HepG2 (cell line): ENCODE results near the gene AAR2.

Source experiments
- HDAC6 ChIP-seq: fragments of 200-600 bp; sonication (generic); IDR thresholded peaks from 2 replicates; pipeline ENCODE4 v1.7.0; 2017; ENCODE audit warnings: mild to moderate bottlenecking, antibody characterized with exemption, low read length, low read depth
- KLF15 ChIP-seq: sonication (generic); formaldehyde crosslinking; IDR thresholded peaks from 2 replicates; pipeline ENCODE4 v1.8.1; 2023; ENCODE audit warnings: borderline replicate concordance, mild to moderate bottlenecking, inconsistent platforms, missing genetic modification reagents, mixed read lengths
- U2AF2 ChIP-seq: fragments of 200-400 bp; formaldehyde crosslinking; IDR thresholded peaks from 2 replicates; pipeline ENCODE4 v1.6.1; 2017; ENCODE audit warnings: low read depth, mild to moderate bottlenecking, low read length
- TF ChIP-seq, protein P1 (sequence below): sonication (generic); formaldehyde crosslinking; IDR thresholded peaks from 2 replicates; pipeline ENCODE4 v1.5.0; 2020; ENCODE audit warnings: mild to moderate bottlenecking, missing genetic modification reagents, moderate library complexity

DNA sequence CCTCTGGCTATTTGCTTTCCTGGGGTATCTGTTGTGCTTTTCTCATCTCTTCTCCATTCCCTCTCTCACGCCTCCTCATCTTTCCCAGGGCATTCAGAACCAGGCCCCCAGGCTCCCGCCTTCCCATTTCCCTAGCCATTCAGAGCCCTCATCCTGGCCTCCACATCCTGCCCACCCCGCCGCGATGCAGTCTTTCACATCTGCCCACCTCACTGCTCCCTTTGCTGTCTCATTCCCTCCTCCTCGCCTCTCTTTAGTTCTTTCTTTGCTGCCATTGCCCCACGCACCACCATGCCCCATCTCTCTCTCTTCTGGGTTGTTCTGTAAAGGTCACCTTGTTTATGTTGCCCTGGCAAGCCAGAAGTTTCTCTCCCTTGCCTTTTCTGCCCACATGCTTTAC is 10.6 kb upstream of the AAR2 start:
- TF ChIP-seq KLF15 (CRISPR knock-in tag) (no peak), U2AF2 (no peak), HDAC6 (no peak)
- TF ChIP-seq, protein P1, sequence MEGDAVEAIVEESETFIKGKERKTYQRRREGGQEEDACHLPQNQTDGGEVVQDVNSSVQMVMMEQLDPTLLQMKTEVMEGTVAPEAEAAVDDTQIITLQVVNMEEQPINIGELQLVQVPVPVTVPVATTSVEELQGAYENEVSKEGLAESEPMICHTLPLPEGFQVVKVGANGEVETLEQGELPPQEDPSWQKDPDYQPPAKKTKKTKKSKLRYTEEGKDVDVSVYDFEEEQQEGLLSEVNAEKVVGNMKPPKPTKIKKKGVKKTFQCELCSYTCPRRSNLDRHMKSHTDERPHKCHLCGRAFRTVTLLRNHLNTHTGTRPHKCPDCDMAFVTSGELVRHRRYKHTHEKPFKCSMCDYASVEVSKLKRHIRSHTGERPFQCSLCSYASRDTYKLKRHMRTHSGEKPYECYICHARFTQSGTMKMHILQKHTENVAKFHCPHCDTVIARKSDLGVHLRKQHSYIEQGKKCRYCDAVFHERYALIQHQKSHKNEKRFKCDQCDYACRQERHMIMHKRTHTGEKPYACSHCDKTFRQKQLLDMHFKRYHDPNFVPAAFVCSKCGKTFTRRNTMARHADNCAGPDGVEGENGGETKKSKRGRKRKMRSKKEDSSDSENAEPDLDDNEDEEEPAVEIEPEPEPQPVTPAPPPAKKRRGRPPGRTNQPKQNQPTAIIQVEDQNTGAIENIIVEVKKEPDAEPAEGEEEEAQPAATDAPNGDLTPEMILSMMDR (CRISPR knock-in tag): no peak
